CD4-positive, alpha-beta T cell treated with Interleukin-4 for 4 hours (primary cell): ENCODE data around the gene TNFAIP2.

ENCODE experiments used
- DNase-seq: peaks from one replicate; pipeline ENCODE4 v3.0.0-alpha.2; 2020

TNFAIP2 gene

DNA sequence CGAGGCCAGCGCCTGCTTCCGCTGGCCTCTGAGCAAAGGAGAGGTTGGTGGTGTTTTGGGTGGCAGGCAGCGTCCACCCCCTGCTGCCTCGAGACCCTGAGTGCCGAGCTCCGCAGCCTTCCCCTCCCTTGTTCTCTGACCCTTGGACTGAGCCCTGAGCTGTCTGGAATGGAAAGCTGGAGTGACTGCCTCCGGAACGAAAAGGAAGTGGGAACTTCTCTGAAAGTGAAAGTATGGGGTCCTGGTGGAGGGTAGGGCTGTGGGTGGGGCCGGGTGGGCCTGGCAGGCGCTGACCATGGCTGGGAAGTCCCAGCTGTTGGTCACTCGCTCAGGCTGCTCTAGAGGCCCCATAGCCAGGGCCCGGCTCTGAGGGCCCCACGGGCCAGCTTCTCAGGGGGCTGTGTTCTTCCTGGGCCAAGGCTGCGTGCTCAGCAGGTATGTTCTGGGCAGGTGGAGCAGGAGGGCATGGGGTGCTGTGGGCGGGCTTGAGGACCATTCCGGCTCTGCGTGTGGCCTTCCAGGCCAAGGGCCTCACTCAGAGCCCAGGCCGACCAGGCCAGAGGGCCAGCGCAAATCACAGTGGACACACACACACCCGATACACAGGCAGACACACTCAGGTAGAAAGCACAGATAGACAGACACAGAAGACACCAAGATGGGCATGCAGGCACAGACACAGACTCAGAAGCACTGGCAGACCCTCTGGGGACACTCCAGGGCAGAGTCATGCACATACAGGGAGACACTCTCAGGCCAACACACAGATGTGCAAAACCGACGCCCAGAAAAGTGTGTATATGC lies 28.7 kb upstream of the TNFAIP2 start, which contains the start of gene EXOC3L4:
Gene EXOC3L4, plus strand, starts transcription at position 320 of the 804 bp plus-strand sequence. CDS start 5,495 bp downstream, outside the sequence.
- DNase-seq, result no peak

DNA sequence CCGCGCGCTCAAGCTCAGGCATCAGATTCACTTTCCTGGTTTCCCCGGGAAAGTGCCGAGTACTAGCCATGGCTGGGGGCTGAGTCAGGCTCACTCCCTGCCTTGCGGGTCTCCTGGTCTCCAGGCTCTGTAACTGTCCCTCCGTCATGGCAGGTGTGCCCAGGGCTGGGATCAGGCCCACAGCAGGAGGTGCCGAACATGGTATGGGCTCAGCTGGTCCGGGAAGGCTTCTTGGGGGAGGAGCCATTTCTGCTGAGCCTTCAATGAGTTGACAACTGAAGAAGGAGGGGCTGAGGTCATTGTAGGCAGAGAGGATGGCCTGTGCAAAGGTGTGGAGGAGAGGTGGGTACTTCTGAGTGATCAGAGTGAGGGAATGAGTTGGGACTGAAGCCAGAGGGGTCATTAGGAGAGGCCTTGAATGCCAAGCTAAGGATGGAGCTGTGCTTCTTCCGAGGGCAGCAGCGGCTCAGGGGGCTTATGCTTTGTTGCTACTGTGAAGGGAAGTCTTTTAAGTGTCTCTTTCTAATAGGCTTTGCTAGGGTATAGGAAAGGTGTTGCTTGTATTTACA lies 28.0 kb upstream of the TNFAIP2 start:
- DNase-seq, result no peak

DNA sequence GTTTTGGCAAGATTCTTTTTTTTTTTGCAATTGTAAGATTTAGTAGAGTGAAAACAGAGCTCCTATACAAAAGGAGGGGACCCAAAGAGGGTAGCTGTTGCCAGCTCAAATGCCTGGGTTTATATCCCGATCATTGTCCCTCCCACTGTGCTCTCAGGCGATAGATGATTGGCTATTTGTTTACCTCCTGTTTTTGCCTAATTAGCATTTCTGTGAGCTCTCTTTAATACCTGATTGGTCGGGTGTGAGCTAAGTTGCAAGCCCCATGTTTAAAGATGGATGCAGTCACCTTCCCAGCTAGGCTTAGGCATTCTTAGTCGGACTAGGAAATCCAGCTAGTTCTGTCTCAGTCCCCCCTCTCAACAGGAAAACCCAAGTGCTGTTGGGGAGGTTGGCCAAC lies 26.9 kb upstream of the TNFAIP2 start:
- DNase-seq, result no peak

DNA sequence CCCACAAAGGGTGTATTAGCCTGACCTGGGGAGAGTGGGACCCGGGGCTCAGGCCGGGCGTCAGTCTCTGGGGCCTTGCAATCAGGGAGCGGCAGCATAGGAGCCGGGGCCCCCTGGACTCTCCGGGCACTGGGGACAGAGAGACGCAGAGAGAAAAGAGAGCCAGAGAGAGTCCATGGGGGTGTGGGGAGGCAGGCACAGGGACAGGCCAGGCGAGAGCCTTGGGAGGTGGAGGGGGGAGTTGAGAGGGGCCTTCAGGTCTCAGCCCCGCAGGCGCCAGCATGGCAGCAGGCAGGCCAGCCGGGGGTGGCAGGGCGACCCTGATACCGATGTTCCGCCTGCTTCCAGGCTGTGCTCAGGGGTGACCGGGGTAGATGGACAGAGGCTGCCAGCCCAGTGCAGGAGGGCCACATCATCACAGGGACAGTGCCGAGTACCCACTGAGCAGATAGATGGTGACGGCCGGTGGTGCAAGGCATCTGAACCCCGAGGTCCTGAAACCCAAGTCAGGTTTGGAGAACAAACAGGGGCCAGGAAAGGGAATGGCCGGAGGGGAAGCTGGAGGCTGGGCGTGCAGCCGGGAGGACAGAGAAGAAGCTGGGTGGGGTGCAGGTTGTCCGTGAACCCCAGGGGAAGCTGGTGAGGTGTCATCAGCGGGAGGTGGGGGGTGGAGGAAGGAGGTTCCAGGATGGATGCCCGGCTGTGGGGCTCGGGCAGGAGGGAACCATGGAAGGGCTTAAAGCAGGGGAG lies 25.8 kb upstream of the TNFAIP2 start:
- no peak for DNase-seq

DNA sequence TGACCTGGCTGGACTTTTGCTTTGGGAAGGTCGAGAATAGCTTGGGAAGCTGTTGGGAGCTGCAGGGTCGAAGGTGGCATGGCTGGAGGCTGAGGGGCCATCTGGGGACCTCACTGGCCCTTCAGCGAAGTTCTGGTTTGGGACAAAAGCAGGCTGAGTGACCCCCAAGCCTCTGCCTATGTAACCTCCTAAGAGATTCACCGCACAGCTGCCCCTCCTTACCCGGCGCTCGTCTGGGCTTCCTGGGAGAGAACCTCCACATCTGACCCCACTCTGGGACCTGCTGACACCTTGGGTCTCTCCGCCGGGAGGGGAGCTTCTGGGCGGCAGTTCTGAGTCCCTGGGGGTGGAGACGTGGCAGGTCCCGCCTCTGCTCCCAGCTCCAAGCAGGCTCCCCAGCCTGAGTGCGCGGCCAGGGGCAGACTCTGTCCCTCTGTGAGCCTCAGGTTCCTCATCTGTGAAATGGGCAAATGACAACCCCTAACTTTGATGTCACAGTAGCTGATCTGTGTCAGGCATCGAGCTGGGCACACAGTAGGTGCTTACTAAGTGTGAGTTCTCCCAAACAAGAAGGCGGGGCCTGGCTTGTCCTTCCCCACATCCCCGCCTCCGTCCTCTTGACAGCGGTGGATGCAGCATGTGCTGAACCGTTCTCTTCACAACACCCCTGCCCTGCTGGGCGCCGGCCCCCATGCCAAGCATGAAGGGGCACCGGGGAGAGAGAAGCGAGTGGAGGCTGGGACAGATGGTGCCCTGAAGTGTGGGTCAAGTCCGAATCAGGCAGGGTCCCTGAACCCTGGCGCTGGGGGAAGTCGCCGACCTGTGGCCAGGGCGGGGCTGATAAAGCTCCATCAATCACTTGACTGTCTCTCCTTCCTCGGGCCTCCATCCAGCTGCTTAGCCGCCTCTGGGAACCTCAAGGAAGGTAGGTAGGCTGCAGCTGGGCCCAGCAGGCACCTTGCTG lies 25.0 kb upstream of the TNFAIP2 start:
- DNase-seq, result no peak

DNA sequence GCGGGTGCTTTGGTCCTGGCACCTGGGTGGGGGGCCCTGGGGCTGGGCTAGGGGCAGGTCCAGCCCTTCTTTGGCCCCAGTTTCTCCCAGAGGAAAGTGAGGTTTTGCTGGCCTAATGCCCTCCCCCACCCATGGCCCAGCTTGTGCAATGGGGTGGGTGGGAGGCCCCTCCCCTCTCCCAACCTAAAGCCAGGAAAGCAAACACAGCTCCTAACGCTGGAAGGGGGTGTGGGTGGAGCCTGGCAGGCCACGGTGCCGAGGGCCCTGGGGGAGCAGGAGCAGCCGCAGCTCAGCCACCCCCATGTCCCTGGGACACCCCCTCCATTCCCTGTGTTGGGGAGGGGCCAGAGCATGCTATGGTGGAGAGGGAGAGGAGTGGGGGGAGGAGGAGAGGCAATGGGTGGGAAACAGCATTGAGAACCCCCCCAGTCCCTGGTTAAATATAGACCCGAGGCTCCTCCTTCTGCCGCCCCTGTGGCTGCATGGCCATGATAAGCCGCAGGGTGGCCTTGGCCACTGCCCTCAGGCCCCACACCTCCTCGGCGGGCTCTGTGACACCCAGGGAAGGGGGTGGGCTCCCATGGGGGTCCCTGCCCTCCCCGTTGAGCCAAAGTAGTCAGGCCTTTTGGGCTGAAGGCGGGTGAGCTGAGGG lies 24.1 kb upstream of the TNFAIP2 start:
- DNase-seq, result no peak

DNA sequence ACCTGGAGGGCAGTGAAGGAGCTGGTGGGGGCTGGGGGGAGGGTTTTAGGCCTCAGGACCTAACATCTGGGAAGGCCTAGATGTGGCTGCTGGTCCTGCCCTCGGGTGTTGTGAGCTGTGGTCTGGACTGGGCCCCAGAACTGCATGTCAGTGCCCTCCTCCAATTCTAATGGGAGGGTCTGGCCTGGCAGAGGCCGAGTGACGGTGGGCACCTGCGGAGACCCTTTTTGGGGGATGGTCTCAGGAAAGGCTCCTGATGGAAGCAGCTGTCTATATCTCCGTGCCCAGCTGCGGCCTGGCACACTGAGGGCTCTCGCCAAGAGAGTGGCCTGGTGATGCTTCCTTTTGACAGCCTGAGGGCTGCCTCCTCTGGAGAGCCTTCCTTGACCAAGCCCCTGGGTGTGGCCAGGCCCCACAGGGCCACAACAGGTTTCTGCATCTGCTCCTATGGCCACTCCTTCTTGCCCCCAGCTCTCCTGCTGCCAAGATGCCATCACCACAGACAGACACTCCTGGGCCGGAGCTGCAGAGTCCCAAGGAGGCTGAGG lies 23.5 kb upstream of the TNFAIP2 start:
- no peak for DNase-seq

DNA sequence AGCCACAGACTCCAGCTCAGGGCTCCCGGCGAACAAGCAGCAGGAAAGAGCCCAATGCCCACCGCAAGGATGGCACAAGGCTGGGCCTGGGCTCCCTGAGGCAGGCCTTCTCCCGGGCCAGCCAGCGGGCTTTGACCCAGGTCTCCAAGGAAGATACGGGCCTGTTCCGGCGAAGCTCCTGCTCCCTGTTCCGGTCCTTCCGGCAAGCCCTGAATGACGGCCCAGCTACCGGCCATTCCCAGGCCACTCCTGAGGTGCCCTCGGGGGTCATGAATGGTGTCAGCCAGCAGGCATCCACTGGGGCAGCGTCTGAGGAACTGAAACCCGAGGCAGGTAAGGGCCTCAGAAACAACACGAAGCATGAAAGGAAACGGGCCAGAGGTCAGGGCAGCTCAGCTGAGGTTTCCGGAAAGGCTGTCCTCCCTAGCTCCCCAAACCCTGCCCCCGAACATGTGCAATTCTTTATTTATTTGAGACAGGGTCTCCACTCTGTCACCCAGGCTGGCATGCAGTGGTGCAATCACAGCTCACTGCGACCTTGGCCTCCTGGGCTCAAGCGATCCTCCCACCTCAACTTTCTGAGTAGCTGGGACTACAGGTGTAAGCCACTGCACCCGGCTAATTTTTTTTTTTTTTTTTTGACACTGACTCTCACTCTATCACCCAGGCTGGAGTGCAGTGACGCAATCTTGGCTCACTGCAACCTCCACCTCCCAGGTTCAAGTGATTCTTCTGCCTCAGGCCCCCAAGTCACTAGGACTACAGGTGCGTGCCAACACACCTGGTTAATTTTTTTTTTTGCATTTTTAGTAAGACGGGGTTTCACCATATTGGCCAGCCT lies 22.8 kb upstream of the TNFAIP2 start:
- DNase-seq, result no peak

DNA sequence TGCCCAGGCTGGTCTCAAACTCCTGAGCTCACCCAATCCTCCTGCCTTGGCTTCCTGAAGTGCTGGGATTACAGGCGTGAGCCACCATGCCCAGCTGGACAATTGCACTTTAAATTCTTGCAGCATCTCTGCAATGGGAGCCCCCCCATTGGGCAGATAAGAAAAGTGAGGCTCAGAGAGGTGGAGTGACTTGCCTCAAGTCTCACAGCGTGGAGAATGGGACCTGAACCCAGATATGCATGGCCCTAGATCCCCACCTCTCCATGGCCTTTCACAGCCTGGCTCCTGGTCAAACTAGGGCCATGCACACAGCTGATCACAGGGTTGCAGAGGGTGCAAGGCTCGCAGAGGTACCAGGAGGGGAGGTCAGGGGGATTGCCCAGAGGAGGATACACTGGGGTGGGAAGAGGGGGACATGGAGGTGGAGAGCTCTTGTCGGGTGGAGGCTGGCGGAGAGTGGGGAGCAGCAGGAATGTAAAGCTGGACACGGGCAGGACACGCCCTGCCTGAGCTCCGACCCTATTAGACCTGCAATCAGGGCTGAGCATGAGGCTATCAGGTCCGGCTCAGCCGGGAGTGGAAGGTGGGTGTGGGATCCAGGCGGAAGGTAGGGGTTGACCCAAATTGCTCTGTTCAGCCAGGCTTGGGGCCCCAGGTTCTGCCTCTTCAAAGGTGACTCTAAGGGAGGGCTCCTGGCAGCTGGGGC lies 21.9 kb upstream of the TNFAIP2 start:
- DNase-seq, result no peak

DNA sequence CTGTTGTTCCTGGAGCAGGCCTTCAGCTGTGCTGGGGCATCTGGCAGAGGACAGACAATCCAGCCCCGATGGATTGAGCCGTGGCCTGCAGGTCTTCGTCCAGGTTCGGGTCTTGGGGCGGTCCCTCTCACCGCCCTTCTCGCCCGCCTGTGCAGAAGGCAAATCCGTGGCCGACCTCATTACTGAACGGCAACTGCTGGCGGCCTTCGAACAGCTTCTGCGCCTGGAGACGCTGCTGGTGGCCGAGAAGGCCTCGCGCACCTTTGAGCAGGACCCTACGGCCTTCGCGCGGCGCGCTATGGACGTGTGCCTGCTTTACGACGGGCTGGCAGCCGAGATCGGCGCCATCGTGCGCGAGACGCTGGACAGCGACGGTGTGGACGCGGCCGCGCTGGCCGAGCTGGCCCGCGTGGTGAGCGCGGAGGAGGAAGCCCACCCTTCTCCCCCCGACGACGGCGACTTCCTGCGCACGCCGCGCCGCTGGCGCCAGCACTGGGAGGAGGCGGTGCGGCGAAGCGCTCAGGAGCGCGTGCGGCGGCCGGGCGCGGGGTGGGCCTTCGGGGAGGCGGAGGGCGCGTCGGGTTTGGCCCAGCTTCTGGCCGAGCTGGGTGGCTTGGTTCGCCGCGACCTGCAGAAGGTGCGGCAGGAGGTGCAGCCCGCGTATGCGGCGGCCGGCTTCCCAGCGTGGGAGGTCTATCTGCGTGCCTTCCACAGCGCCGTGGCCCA lies 21.1 kb upstream of the TNFAIP2 start:
- DNase-seq, result no peak

DNA sequence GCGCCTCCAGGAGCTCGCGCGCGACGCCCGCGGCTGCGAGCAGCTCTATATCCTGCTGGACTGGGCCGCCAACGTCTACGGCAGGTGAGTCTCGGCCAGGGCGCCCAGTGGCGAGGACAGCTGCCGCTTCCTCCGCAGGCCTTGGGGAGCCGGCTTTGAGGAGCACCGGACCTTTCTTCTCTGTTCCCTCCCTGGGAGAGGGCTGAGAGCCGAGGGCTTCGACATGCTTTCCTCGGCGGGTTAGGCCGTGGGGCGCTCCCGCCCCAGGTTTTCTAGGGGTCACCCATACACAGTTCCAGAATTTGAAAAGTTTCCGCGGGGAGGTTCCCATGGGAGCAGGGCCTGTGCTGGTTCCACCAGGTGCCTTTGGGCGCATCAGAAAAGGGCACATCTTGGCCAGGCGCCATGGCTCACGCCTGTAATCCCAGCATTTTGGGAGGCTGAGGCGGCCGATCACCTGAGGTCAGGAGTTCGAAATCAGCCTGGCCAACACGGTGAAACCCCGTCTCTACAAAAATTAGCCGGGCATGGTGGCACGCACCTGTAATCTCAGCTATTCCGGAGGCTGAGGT lies 20.5 kb upstream of the TNFAIP2 start:
- no peak for DNase-seq

DNA sequence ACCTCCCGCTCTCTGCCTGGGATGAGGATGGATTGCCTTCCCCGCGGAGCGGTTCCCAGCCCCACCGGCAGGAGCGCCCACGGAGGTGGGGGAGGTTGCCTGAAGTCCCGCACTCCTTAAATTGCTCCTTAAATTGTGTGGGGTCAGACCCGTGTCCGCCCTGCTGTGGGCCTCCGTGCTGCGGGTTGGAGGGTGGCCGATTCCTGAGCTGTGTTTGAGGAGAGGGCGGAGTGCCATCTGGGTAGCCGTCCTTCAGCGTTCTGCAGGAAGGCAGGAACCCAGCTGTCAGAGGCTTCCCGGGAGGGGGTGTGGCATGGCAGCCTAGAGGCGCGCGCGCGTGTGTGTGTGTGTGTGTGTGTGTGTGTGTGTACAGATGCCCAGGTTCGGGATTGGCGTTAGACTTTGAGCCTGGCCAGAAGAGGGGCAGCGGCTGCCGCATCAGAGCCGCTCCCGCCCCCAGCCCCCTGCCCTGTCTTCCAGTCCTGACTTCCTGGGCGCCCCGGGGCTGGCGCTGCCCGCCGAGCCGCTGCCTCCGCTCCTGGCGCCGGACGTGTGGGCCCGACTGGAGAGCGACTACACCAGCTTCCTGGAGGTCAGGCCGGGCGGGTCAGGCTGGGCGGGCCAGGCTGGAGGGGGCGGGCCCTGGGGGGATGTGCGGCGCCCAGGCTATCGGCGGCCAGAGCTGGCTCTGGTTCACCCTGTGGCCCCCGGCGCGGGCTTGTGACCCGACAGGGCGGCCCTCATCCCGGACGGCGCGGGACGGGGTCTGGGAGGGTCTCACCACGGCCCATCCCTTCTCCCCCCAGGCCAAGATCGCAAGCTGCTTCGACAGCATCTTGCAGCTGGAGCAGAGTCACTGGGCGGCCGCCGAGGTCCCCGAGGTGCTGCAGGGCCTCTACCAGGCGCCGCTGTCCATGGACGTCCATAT lies 19.5 kb upstream of the TNFAIP2 start:
- DNase-seq, result no peak

DNA sequence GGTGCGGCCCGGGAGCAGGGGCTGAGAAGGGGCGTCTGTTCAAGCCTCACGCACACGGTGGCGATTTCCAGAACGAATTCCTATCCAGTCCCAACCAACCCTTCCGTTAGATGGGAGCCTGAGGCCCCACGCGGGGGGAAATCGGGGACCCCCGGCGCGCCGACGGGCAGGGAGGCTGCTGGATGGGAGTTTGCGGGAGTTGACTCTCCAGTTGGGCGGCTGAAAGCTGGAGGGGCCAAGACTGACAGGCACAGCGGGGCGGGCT lies 18.9 kb upstream of the TNFAIP2 start:
- DNase-seq, result no peak

DNA sequence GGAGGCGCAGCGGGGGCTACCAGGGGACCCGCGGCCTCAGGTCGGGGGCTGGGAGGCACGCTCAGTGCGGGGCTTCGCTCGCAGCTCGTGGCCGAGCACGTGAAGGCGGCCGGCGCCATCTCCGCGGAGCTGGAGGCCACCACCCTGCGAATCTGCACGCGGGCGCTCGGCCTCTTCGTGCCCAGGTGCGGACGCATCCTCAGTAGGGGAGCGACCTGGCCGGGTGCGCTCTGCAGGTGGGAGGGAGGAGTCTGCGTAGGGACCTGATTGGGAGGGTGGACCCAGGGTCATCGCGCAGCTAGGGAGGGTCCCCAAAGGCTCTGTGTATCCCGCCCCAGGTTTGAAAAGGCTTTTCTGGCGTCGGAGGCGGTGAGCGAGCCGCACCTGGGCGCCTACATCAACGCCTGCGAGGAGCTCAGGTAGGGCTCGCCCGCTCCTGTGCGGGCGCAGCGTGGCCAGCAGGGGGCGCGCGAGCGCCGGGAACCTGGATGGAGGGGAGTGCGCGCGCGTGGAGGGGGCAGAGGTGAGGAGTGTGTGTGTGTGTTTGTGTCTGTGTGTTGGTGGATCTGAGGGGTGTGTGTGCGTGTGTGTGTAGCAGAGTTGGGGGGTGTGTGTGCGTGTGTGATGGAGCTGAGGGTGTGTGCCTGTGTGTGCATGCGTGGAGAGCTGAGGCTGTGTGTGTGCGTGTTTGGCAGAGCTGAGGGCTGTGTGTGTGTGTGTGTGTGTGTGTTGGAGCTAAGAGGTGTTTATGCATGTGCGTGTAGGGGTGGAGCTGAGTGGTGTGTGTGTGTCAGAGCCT lies 18.4 kb upstream of the TNFAIP2 start:
- DNase-seq, result peak; percentile 58

DNA sequence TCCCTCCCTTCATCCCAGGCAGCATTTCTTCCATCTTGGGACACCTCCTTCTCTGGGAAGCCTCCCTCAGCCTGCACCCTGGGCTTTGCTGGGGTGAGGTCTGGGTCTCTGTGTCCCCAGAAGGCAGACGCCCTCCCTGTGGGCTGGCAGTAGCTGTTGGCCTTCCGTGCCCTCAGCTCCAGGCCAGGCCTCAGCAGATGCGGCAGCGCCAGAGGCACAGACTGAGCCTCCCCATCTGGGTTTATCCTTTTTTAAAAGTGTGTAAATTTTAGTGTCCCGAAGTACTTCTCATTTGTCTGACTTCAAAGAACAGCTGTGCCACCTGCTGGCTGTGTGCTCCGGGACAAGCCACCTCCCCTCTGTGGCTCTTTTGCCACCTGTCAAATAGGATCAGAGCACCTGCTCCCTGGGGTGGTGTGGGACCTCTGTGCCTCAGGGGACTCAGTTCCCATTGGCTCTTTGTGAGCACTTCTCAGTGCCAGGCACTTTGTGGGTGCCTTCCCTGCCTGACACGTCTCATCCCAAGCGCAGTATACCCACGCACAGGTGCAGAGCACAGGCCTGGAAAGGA lies 17.6 kb upstream of the TNFAIP2 start:
- no peak for DNase-seq

DNA sequence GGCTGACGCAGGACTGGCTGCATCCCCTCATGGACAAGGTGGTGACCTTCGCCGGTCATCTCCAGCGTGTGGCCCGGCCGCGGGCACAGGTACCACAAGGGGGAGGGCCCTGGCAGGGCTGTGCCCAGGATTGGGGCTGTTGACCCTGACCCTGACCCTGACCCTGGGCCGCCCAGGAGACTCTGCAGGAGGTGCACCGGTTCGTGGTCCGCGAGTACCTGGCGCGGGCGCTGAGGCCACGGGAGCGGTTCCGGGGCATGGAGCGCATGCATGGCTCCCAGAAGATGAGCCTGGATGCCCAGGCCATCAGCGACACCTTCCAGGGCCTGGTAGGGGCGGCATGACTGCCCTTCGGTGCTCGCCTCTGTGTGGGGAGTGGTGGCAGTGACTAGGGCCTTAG lies 15.8 kb upstream of the TNFAIP2 start:
- no peak for DNase-seq
